Measurements from ENCODE around the gene TRAPPC3L. TPM values are rescaled to one million over a fixed set of nuclear protein-coding genes. Genes with fewer than 3 reads are reported as not detected.

Gene TRAPPC3L
- total RNA-seq, 2 experiments from 2014 or later: not detected

- H3K27me3 ChIP-seq (ENCODE audit: control insufficient read depth in 1 of 2, insufficient read depth in 2 of 2, low read length in 2 of 2): no peaks in the 10 kb centered on the region
- Mint-ChIP-seq H3K36me3 (ENCODE audit: low read depth) (peaks cover 73% of the 10 kb centered on the region), H3K9me3 (no peaks in the 10 kb centered on the region), H3K4me3 (no peak overlapping the region), H3K27me3 (no peaks in the 10 kb centered on the region), H3K27ac (no peak overlapping the region), H3K4me1 (ENCODE audit: low read depth) (peaks cover 54% of the 10 kb centered on the region)
- ATAC-seq (ENCODE audit: poor library complexity) (no peak), DNase-seq (no peak)
- no peaks in the 10 kb centered on the region for H3K4me1 ChIP-seq (ENCODE audit: insufficient read depth, low read length)
- no peak overlapping the region for H3K27ac ChIP-seq (ENCODE audit: low read depth in 1 of 2, low read length in 2 of 2)
- H3K9me3 ChIP-seq (ENCODE audit: control insufficient read depth in 1 of 2, insufficient read depth in 1 of 2, low read length in 2 of 2): no peaks in the 10 kb centered on the region
- intact Hi-C loops (cut with DNase I, micrococcal nuclease): no loop called here
- TF ChIP-seq CTCF (IDR thresholded peaks at IDR 0.05): no peak
- POLR2A ChIA-PET: no interaction called here
- H3K4me3 ChIP-seq (ENCODE audit: low read length): no peak overlapping the region
- peaks cover 40% of the 10 kb centered on the region for H3K36me3 ChIP-seq (ENCODE audit: insufficient read depth, low read length)
- CTCF ChIA-PET: no interaction called here
These were observed 32.9 kb upstream of the TRAPPC3L start for GRCh38 chr6:116578335-116578734.

- intact Hi-C loops (cut with DNase I, micrococcal nuclease): no loop called here
- CTCF ChIA-PET: no interaction called here
- H3K27ac ChIP-seq (ENCODE audit: low read depth in 1 of 2, low read length in 2 of 2): no peak overlapping the region
- no peaks in the 10 kb centered on the region for H3K27me3 ChIP-seq (ENCODE audit: control insufficient read depth in 1 of 2, insufficient read depth in 2 of 2, low read length in 2 of 2)
- H3K9me3 Mint-ChIP-seq: no peaks in the 10 kb centered on the region
- H3K4me1 ChIP-seq (ENCODE audit: insufficient read depth, low read length): peaks cover 6% of the 10 kb centered on the region
- ATAC-seq (ENCODE audit: poor library complexity) (no peak), DNase-seq (no peak)
- H3K9me3 ChIP-seq (ENCODE audit: control insufficient read depth in 1 of 2, insufficient read depth in 1 of 2, low read length in 2 of 2): no peaks in the 10 kb centered on the region
- peaks cover 60% of the 10 kb centered on the region for H3K4me1 Mint-ChIP-seq (ENCODE audit: low read depth)
- H3K36me3 Mint-ChIP-seq (ENCODE audit: low read depth): peaks cover 64% of the 10 kb centered on the region
- POLR2A ChIA-PET: no interaction called here
- TF ChIP-seq CTCF (IDR thresholded peaks at IDR 0.05): no peak
- H3K36me3 ChIP-seq (ENCODE audit: insufficient read depth, low read length): peaks cover 38% of the 10 kb centered on the region
- no peak overlapping the region for H3K4me3 Mint-ChIP-seq
- no peaks in the 10 kb centered on the region for H3K27me3 Mint-ChIP-seq
- no peak overlapping the region for H3K4me3 ChIP-seq (ENCODE audit: low read length)
- no peak overlapping the region for H3K27ac Mint-ChIP-seq
These were observed 32.0 kb upstream of the TRAPPC3L start for GRCh38 chr6:116577486-116577885.

GRCh38 chr6:116575227-116575626, 29.7 kb upstream of the TRAPPC3L start:
- Histone ChIP-seq H3K4me1 (ENCODE audit: insufficient read depth, low read length) (peaks cover 11% of the 10 kb centered on the region), H3K9me3 (ENCODE audit: control insufficient read depth in 1 of 2, insufficient read depth in 1 of 2, low read length in 2 of 2) (no peaks in the 10 kb centered on the region), H3K27ac (ENCODE audit: low read depth in 1 of 2, low read length in 2 of 2) (no peak overlapping the region), H3K4me3 (ENCODE audit: low read length) (no peak overlapping the region), H3K27me3 (ENCODE audit: control insufficient read depth in 1 of 2, insufficient read depth in 2 of 2, low read length in 2 of 2) (no peaks in the 10 kb centered on the region), H3K36me3 (ENCODE audit: insufficient read depth, low read length) (peaks cover 27% of the 10 kb centered on the region)
- intact Hi-C loops (cut with DNase I, micrococcal nuclease): no loop called here
- DNase-seq: no peak
- Mint-ChIP-seq H3K4me1 (ENCODE audit: low read depth) (peaks cover 70% of the 10 kb centered on the region), H3K4me3 (no peak overlapping the region), H3K9me3 (no peaks in the 10 kb centered on the region), H3K36me3 (ENCODE audit: low read depth) (peaks cover 68% of the 10 kb centered on the region), H3K27ac (no peak overlapping the region), H3K27me3 (no peaks in the 10 kb centered on the region)
- ChIA-PET POLR2A (no interaction called here), CTCF (no interaction called here)
- no peak for TF ChIP-seq CTCF (IDR thresholded peaks at IDR 0.05)
- no peak for ATAC-seq (ENCODE audit: poor library complexity)

All from CD4-positive, alpha-beta T cell (primary cell).